Measurements from ENCODE around the gene AAGAB. TPM values are rescaled to one million over a fixed set of nuclear protein-coding genes. Genes with fewer than 3 reads are reported as not detected.
"Not testable (repeated sequence)": the region's sequence is repeated elsewhere in the genome, so short reads cannot be mapped to it uniquely, and the experiment has no call there.

Gene AAGAB
- total and polyA plus RNA-seq, 9 donors, result 18.2 to 22.5 (median 20.4) TPM

DNA sequence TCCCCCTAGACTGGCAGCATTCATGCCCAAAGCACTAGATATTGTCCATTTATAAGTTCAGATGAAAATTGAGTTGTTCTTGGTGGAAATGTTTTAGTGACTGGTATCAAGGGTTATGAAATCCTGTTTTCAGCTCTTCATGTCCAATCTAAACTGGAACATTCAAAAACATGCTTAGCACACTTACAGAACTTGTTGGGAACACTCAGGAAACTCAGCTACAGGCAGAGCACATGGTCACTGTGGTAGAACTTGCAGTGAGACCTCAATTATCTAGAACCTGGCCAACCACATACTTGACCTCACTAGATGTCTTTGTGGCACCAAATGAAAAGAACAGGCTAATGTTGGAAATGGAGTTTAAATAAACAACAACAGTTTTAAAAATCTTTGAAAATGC, 100.2 kb downstream of the AAGAB start:
- Histone ChIP-seq H3K36me3 (ENCODE audit: control insufficient read depth, insufficient read depth, low read length) (peaks cover 8% of the 10 kb centered on the region), H3K27me3 (ENCODE audit: control insufficient read depth, insufficient read depth, low read length) (no peaks in the 10 kb centered on the region), H3K4me3 (ENCODE audit: low read length) (no peak overlapping the region), H3K27ac (ENCODE audit: low read length) (no peak overlapping the region), H3K9me3 (replicated peaks; ENCODE audit: control insufficient read depth, low read depth, low read length) (peaks cover 2% of the 10 kb centered on the region), H3K4me1 (ENCODE audit: control insufficient read depth, insufficient read depth, low read length) (peaks cover 26% of the 10 kb centered on the region)
- DNase-seq, result no peak

DNA sequence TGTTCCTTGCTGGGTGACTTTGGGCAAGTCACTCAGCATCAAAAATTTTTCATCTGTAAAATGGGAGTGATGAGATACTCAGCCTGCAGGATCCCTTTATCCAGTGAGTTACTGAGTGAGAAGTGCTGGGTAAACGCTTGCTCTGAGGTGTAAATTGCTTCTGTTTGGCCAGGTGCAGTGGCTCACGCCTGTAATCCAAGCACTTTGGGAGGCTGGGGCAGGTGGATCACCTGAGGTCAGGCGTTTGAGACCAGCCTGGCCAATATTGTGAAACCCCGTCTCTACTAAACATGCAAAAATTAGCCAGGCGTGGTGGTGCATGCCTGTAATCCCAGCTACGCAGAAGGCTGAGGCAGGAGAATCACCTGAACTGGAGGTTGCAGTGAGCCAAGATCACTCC, 101.4 kb downstream of the AAGAB start:
- not testable (repeated sequence) for H3K4me3 ChIP-seq (ENCODE audit: low read length); H3K36me3 ChIP-seq (ENCODE audit: control insufficient read depth, insufficient read depth, low read length); H3K27me3 ChIP-seq (ENCODE audit: control insufficient read depth, insufficient read depth, low read length); H3K9me3 ChIP-seq (replicated peaks; ENCODE audit: control insufficient read depth, low read depth, low read length); DNase-seq; H3K27ac ChIP-seq (ENCODE audit: low read length)
- peaks cover 31% of the 10 kb centered on the region for H3K4me1 ChIP-seq (ENCODE audit: control insufficient read depth, insufficient read depth, low read length)
- 78% methylated on average over 5 of the region's 6 CpGs for WGBS (ENCODE audit: insufficient coverage)

GRCh38 chr15:67152429-67152828, 102.0 kb downstream of the AAGAB start:
- peaks cover 31% of the 10 kb centered on the region for H3K4me1 ChIP-seq (ENCODE audit: control insufficient read depth, insufficient read depth, low read length)
- H3K4me3 ChIP-seq (ENCODE audit: low read length), result no peak overlapping the region
- no CpG with 5 or more reads among the region's 1 CpG for WGBS (ENCODE audit: insufficient coverage)
- DNase-seq, result no peak
- peaks cover 2% of the 10 kb centered on the region for H3K9me3 ChIP-seq (replicated peaks; ENCODE audit: control insufficient read depth, low read depth, low read length)
- no peak overlapping the region for H3K27ac ChIP-seq (ENCODE audit: low read length)
- H3K27me3 ChIP-seq (ENCODE audit: control insufficient read depth, insufficient read depth, low read length), result no peaks in the 10 kb centered on the region
- H3K36me3 ChIP-seq (ENCODE audit: control insufficient read depth, insufficient read depth, low read length), result peaks cover 8% of the 10 kb centered on the region

Other genes starting within 250 kb of the AAGAB start
- gene SMAD3, start 189.1 kb downstream of the AAGAB start, total RNA-seq, result 18.3 TPM
- gene SMAD3, start 189.1 kb downstream of the AAGAB start, polyA plus RNA-seq (ENCODE audit: insufficient read depth in 1 of 8, insufficient read length in 8 of 8, low replicate concordance in 1 of 8), result 10 to 100 TPM; 20.2 to 34.0 (median 25.9) TPM
- 1.6 TPM for gene IQCH, start 125 bp upstream of the AAGAB start, total RNA-seq
- 1 to 10 TPM in 3 of 8 donors, under 1 TPM in 5; 0.69 to 1.8 (median 0.94) TPM for gene IQCH, start 125 bp upstream of the AAGAB start, polyA plus RNA-seq (ENCODE audit: insufficient read depth in 1 of 8, insufficient read length in 8 of 8, low replicate concordance in 1 of 8)